Activated naive CD4-positive, alpha-beta T cell treated with anti-CD3 and anti-CD28 coated beads, Interleukin-2, amount 50 U/mL, for 16 hours (primary cell): ENCODE data around the gene BBC3.
"Not testable (repeated sequence)": the region's sequence is repeated elsewhere in the genome, so short reads cannot be mapped to it uniquely, and the experiment has no call there.

Experiments used
- DNase-seq: peaks from one replicate; pipeline ENCODE4 v3.0.0-alpha.2; 2020

Gene BBC3, protein sequence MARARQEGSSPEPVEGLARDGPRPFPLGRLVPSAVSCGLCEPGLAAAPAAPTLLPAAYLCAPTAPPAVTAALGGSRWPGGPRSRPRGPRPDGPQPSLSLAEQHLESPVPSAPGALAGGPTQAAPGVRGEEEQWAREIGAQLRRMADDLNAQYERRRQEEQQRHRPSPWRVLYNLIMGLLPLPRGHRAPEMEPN

DNA sequence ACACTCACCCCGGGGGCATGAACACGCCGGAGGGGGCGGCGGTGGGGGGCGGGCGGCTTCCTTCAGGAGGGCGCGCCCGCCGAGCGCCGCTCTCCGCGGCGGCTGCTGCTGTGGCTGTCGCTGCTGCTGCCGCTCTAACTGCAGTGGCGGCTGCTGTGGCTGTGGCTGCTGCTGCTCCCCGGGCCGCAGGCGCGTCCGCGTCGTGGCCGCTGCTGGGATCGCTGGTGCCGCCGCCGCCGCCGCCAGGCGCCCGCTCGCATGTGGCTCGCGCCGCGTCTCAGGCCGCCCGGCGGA, at the start of gene BBC3:
Gene BBC3, minus strand, starts transcription at position 279 of the 294 bp plus-strand sequence. CDS start 2,768 bp downstream, outside the sequence.
- no peak for DNase-seq

DNA sequence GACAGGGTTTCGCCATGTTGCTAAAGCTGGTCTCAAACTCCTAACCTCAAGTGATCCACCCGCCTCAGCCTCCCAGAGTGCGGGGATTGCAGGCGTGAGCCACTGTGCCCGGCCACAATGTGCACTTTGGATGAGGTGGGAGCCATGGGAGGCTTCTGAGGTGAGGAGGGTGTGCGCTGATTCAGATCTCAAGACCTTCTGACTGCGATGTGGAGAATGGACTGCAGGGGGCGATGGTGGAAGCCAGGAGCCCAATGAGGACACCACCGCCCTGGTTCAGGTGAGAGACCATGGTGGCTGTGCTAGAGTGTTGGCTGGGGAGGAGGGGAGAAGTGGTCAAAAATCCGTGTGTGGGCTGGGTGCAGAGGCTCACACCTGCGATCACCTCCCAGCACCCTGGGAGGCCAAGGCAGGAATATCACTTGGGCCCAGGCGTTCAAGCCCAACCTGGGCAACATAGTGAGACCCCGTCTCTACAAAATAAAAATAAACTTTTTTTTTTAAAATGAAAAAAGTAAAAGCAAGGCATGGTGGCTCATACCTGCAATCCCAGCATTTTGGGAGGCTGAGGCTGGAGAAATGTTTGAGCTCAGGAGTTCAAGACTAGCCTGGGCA, 49.3 kb upstream of the BBC3 start:
- peak; percentile 64 for DNase-seq

DNA sequence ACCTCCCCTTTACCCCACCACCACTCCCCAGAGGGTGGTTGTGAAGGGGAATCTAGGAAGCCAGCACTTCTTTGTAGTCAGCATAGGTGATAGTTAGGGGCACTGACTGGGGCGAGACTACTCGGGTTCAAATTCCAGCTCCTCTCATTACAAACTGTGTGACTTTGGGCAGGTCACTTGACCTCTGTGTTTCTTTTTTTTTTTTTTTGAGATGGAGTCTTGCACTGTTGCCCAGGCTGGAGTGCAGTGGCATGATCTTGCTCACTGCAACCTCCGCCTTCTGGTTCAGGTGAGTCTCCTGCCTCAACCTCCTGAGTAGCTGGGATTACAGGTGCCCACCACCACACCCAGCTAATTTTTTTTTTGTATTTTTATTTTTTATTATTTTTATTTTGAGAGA, 45.5 kb upstream of the BBC3 start:
- not testable (repeated sequence) for DNase-seq

DNA sequence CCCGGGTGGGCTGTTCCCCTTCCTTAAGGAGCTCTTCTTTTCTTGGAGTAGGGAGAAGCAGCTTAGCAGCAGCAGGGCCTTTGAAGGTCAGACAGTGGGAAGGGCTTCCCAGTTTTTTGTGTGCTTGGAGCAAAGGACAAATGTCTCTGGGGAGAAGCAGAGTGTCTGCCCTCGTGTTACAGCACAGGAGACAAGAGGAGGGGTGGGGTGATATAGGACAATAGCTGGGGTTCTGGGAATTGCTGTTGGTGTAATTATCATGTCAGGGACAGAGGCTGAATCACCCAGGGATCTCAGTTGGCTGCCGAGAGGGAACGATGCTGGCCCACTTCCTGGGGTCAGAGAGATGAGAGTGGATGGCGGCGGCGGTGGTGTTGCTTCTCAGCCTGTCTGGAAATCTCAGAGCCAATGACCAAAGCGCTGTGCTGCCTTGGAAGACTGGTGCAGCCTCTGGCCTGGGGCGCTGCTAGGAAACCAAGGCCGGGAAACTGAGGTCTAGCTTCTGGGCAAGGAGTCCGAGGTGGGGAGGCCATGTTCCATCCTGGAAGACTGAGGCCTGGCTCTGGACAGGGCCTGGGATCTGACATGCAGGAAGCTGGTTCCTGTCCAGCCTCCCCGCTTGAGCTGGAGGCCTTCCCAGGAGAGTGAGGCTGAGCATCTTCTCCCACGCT, 44.9 kb upstream of the BBC3 start:
- DNase-seq, result no peak

DNA sequence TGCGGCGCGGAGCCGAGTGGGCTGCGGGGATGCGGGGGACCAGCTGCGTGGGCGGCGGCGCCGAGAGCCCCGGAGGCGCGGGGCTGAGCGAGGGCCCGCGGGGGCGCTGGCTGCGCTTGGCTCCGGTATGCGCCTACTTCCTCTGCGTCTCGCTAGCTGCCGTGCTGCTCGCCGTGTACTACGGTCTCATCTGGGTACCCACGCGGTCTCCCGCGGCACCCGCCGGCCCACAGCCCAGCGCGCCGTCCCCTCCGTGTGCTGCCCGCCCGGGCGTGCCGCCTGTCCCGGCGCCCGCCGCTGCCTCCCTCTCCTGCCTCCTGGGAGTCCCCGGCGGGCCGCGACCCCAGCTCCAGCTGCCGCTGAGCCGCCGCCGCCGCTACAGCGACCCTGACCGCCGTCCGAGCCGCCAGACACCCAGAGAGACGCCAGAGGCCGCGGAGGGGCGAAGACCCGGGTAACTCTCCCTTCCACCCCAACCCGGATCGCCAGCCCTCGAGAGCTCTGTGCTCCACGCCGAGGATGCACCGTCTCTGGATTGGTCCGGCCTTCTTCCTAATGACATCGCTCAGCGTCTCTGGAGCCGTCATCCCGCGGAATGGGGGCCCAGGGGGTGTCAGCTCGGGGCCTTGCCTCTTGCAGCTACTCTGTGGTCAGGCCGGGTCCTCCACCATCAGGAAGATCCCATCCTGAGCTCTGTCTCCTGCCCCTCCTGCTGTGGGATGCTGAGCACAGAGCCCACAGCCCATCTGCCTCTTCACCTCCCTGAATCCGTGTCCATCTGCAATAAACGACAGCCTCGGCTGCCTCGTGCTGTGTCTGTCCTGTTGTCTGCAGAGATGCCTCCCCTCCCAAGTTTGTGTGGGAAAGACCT, 44.1 kb upstream of the BBC3 start:
- no peak for DNase-seq

DNA sequence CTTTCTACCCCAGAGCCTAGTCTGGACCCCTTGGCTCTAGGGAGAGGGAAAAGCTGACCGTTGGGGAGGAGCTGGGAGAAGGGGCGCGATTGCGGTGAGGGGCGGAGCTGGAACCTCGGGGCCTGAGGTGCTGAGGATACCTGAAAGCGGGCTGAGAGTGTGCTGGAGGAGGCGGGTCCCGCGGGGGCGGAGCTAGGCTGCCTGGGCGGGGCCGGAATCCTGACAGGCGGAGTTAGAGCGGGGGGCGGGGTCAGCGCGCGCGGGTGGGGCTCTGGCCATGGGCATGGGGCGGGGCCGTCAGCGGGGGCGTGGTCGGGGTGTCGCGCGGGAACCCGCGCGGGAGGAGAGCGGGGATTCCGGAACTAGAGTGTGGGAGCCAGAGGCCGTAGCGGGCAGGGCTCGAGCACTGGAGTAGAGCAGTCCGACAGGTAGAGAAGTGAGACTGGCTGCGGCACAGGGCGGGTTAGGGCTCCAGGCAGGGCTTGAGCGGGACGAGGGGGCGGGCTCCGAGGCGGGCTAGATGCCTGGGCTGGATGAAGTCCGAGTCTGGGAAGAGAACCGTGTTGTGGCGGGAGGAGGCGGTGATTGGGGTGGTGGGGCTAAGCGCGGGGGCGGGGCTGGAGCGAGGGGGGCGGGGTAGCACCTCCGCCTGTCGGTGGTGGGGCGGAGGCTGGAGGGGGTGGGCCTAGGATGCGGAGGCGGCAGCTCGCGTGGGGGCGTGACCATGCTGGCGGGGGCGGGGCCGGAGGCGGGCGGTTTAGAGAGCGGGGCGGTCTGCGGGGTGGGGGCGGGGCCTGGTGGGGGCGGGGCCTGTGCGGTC, 43.3 kb upstream of the BBC3 start, which contains the start of gene INAFM1:
Gene INAFM1, plus strand, starts transcription at position 815 of the 820 bp plus-strand sequence. CDS start 35 bp downstream, outside the sequence.
- DNase-seq, result peak; percentile 99

DNA sequence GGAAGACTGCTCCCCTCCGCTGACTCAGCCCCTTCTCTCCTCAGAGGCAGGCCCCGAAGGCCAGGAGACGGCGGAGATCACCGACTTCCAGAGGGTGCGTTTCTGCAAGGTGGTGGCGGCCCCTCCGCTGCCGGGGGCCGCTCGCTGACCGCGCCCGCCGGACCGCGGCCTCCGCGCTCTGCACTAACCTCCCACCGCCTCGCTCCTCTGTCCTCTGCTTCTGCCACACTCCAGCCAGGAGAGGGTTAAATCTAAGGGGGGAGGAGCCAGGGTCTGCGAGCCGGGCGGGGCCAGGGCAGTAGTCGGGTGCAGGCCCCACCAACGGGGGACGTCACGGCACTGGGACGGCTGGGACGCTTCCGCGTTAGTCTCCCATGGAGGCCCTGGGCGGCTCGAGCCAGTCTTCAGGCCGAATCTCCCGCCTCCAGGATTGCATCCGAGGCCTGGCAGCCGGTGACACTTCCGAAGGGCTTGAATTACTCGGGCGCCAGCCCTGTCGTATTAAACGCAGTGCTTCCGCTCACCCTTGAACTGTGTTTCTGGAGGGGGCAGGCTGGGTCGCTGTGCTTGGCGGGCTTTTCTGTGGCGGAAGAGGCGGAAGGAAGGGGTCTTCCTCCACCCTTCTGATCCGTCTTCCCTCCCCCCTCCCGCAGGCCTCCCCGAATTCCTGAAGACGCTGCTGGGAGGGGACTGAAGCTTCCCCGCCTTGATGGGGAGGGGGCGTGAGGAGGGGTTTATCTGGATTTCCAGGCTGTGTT, 42.5 kb upstream of the BBC3 start:
- peak; percentile 91 for DNase-seq

DNA sequence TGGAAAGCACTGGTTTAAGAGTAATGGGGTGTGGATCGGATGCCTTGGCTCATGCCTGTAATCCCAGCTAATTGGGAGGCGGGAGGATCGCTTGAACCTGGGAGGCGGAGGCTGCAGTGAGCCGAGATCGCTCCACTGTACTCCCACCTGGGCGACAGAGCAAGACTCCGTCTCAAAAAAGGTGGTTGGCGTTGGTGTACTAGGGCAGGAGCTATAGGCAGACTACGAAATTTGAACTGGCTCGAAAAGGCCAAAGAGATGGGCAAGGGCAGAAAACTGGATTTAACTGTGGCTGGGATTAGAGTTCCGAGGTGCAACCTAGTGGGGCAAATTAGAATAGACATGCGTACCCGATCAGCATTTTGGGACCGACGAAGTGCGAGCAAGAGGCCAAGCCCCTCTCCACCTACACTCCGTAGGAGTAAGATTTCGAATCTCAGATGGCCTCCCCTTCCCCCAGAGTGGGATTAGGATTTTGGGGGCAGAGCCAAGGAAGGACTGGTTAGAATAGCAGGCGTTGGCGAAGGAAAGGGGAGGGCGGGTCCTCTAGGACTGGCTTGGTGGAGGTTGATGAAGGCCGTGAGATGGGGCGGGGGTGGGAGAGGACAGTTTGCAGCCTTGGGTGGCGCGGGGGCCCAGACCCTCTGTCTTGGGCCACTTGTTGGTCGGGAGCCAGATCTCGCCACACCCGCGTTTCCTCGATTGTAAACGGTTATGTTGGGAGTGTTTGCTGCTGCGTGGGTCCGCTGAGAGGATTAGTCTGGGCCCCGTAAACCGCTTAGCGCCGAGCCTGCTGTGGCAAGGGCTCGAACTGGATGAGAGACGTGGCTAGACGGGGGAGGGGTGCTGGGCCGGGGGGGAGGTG, 41.7 kb upstream of the BBC3 start:
- no peak for DNase-seq

DNA sequence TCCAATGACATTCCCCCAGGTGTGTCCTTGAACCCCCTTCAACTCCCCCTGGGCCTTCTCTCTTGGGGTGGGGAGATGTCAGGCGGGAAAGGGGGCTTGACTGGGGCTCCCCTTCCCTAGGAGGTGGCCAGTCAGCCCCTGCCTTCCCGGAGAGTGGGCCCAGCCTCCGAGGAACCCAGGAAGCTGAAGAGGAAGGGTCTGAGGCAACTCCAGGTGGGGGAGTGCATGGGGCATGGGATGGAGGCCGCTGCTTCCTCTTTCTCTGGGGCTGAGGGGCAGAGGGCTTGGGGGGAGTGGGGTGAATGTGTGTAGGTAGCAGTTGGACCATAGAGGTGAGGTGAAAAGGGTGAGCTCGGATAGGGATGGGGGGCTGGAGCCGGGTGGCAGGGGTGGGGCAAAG, 41.0 kb upstream of the BBC3 start:
- no peak for DNase-seq

DNA sequence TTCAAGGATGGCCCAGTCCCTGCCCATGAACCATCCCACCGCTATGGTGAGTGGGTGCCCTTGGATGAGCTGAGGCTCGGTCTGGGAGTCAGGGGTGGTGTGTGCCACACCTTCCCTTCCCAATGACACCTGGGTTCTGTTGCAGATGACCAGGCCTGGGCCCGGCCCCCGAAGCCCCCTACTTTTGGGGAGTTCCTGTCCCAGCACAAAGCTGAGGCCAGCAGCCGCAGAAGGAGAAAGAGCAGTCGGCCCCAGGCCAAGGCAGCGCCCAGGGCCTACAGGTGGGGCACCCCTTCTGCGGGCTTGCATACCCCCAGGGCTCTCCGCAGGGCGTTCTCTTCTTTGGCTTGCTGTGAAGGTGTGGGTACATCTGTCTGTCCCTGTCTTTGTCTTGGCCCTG, 39.4 kb upstream of the BBC3 start:
- DNase-seq, result no peak

DNA sequence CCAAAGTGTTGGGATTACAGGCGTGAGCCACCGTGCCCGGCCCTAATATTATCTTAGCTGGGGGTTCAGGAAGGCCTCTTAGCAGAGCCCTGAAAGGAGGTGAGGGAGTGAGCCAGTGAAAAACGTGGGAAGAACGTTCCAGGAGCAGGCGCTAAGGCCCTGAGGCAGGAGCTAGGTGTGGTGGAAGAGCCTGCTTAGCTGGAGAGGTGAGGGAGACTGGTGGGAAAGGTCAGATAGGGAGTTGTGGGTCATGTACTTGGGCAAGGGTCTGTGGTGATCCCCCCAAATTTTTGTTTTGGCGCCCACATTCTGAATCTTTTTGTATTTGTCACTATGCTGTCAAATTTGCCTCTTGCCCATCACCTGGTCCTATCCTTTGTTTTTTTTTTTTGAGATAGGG, 38.6 kb upstream of the BBC3 start:
- no peak for DNase-seq

DNA sequence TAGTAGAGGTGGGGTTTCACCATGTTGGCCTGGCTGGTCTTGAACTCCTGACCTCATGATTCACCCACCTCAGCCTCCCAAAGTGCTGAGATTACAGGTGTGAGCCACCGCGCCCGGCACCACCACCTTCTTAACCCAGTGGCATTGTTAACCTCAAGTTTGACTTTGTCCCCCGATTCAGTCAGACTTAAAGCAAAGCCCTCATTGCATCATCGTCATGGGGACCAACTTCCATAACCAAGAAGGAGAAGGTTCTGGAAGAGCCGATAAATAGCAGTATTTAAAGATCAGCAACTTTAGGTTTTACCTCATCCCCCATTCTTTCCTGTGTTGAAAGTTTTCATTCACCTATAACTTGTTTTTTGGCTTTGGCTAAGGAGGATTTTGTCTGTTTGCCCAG, 37.0 kb upstream of the BBC3 start:
- no peak for DNase-seq

DNA sequence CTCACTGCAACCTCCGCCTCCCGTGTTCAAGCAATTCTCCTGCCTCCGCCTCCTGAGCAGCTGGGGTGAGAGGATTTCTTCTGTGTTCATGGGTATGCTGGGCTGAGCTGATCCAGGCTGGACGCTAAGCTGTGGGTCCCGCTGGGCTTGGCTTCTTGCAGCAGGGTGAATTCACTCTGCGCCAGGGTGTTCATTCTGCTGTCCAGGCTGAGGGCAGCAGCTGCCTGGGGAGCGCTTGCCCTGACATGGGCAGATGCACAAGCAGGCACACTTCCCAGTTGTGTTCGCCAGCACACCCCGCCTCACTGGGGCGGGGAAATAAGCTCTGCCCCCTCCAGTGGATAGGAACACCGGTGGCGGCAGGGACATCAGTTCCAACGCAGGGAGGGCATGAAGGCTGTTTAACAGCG, 36.4 kb upstream of the BBC3 start:
- no peak for DNase-seq

DNA sequence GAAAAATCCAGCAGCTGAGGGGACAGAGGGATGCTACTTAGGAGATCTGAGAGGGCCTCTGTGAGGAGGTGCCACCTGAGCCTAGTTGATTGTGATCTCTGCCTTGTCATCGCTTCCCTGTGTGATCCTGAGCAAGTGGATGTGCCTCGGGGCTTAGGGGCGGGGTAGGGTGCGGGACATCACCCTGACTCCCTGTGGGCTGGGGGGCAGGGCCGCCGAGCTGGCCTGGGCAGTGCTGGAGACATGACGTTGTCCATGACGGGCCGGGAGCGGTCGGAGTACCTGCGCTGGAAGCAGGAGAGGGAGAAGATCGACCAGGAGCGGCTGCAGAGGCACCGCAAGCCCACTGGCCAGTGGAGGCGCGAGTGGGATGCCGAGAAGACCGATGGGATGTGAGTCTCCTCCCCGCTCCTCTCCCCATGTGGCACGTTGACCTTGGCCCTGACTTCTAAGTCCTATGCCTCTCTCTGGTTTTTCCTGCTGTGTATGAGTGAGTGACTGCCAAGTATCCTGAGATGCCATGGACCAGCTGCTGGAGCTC, 35.5 kb upstream of the BBC3 start:
- DNase-seq, result no peak

DNA sequence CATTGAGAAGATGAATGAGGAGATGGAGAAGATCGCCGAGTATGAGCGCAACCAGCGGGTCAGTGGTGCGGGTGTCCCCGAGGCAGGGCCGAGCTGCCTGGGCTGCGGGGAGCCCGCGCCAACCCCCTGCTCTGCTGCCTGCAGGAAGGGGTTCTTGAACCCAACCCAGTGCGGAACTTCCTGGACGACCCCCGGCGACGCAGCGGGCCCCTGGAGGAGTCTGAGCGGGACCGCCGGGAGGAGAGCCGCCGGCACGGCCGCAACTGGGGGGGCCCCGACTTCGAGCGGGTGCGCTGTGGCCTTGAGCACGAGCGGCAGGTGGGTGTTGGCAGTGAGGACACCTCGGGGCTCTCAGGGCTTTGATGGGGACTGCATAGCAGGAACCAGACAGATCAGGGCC, 33.6 kb upstream of the BBC3 start:
- DNase-seq, result no peak

DNA sequence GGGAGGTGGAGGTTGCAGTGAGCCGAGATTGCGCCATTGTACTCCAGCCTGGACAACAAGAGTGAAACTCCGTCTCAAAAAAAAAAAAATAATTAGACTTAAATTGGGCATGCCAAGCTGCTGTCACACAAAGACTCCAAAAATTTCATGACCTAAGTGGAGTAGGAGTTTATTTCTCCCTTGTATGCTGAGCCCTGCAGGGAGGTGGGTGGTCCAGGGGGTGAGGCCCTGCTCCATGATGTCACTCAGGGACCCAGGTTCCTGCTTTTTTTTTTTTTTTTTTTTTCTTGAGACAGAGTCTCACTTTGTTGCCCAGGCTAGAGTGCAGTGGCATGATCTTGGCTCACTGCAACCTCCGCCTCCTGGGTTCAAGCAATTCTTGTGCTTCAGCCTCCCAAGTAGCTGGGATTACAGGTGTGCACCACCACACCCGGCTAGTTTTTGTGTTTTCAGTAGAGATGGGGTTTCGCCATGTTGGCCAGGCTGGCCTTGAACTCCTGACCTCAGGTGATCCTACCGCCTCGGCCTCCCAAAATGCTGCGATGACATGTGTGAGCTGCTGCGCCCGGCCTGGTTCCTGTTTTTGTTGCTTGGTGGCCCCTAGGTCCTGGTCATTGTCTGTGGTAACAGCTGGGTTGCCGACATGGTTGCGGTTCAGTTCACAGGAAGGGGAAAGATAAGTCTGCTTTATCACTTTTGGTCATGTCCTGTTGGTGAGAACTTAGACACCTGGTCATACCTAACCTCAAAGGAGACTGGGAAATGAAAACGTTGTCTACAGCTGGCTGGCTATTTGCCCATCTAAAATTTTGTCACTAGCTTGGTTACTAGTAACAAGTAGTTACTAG, 31.2 kb upstream of the BBC3 start:
- not testable (repeated sequence) for DNase-seq

DNA sequence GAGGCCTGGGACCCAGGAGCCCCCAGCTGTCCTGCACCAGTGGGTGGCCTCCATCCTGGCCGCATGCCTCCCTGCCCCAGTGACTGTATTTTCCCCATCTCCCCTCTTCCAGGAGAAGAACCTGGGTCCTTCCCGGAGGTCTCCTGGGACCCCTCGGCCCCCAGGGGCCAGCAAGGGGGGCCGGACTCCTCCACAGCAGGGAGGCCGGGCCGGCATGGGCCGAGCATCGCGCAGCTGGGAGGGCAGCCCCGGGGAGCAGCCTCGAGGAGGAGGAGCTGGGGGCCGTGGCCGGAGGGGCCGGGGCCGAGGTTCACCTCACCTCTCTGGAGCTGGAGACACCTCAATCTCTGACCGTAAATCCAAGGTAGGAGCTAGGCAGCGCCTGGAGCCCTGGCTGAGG, 29.5 kb upstream of the BBC3 start:
- DNase-seq, result no peak

DNA sequence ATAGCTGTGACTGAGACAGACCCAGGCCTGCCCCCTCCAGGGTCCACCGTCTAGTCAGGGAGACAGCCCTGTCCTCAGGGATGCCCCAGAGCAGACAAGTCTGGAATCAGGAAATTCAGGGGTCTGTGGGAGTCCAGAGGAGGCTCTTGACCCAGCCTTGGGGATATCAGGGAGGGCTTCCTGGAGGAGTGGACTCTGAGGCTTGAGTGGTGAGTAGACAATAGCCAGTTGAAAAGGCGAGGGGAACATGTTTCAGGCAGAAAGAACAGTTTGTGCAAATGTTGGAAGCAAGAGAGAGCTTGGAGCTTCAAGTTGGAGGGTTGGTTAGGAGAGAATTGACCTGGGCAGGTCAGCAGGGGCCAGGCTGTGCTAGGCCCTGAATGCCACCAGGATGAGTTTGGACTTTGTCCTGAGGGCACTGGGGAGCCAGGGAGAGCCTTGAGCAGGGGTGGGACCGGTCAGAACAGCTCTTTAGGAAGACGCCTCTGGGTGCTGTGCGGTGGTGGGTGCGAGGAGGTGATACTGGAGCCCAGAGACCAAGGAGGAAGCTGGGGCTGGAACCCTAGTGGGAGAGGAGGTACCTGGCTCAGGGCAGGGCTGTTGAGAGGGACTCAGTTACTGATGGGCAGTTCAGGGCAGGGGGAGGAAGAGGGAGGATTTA, 28.0 kb upstream of the BBC3 start:
- no peak for DNase-seq

DNA sequence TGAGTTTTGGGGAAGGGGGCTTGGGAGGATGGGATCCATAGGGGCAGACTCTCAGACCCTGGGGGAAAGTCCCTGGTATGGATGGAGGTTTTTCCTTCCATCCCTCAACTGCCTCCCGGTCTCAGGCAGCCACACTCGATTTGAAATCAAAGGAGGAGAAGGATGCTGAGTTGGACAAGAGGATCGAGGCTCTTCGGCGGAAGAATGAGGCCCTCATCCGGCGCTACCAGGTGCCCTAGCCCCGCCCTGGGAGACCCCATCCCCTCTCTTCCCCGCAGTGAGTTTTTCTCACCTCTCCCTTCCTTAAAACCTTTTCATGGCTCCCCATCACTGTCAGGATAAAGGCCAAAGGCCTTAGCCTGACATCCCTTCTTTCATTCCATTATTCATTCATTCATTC, 27.4 kb upstream of the BBC3 start:
- DNase-seq, result no peak
